ENCODE data around the gene DYNC1H1.

DNA sequence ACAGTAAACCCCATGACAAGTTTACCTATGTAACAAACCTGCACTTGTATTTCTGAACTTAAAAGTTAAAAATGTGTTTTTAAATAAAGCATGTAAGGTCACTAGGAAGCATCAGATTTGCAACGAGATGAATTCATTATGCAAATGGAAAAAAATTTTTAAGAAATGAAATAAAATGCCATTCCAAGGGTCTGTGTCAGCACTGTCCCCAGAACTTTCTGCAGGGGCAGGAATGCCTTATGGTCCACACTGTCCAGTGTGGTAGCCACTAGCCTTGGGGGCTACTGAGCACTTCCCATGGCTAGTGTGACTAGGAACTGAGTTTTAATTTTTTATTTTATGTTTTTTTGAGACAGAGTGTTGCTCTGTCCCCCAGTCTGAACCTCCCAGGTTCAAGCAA, 73.3 kb downstream of the DYNC1H1 start:
- TF ChIP-seq POLR2A (IDR thresholded peaks at IDR 0.05) (no peak), EP300 (IDR thresholded peaks at IDR 0.05) (no peak), POLR2AphosphoS5 (IDR thresholded peaks at IDR 0.05) (no peak)
- TF ChIP-seq, protein P1, sequence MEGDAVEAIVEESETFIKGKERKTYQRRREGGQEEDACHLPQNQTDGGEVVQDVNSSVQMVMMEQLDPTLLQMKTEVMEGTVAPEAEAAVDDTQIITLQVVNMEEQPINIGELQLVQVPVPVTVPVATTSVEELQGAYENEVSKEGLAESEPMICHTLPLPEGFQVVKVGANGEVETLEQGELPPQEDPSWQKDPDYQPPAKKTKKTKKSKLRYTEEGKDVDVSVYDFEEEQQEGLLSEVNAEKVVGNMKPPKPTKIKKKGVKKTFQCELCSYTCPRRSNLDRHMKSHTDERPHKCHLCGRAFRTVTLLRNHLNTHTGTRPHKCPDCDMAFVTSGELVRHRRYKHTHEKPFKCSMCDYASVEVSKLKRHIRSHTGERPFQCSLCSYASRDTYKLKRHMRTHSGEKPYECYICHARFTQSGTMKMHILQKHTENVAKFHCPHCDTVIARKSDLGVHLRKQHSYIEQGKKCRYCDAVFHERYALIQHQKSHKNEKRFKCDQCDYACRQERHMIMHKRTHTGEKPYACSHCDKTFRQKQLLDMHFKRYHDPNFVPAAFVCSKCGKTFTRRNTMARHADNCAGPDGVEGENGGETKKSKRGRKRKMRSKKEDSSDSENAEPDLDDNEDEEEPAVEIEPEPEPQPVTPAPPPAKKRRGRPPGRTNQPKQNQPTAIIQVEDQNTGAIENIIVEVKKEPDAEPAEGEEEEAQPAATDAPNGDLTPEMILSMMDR (IDR thresholded peaks at IDR 0.05), result no peak
